ENCODE results near the gene MAP3K6.

- TF ChIP-seq SP1 (IDR thresholded peaks at IDR 0.05) (no peak), REST (IDR thresholded peaks at IDR 0.05) (no peak), RXRA (IDR thresholded peaks at IDR 0.05) (no peak), CTCF (IDR thresholded peaks at IDR 0.05; ENCODE audit: low read depth, low read length, missing input control) (no peak), GABPA (IDR thresholded peaks at IDR 0.05 in 1 of 2, conservative IDR thresholded peaks at IDR 0.05 in 1 of 2) (no peak), HNF4A (conservative IDR thresholded peaks at IDR 0.05) (no peak), EGR1 (IDR thresholded peaks at IDR 0.05; ENCODE audit: low read depth in 2 of 2) (no peak), ATF3 (IDR thresholded peaks at IDR 0.05) (no peak)
Observed at GRCh38 chr1:27342778-27343638, 23.8 kb downstream of the MAP3K6 start.

Measured in liver (tissue), 3 donors.